Ovary (tissue), 1 donor: Measurements from ENCODE around the gene C12orf75.

ENCODE experiments used
- EP300 ChIP-seq: sonication (generic); formaldehyde crosslinking; IDR thresholded peaks from one replicate; pipeline ENCODE4 v1.6.1; 2017; ENCODE audit warnings: antibody characterized with exemption
- POLR2A ChIP-seq: fragments of 450-650 bp; IDR thresholded peaks from one replicate; pipeline ENCODE4 v1.6.1; 2017; ENCODE audit warnings: antibody characterized with exemption, mild to moderate bottlenecking, moderate library complexity

DNA sequence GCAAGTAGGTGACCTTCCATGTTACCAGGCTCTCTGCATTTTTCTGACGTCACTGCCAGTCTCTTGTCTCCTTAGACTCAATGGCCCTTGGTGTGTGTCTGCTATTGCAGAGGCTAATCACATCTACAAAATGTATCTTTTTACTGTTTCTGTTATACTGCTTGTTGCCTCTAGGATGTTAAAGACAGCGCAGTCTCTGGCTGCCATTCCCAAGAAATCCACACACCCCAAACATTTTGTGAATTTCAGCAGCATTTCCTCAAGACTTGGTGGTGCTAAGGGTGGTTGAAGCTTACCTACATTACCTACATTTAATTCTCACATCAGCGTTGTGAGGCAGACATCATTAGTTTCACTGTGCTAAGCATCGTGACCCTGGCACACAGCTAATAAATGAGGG is 87.2 kb downstream of the C12orf75 start:
- TF ChIP-seq POLR2A (no peak), EP300 (no peak)
